ENCODE data around the gene FLOT1. TPM values are rescaled to one million over a fixed set of nuclear protein-coding genes. Genes with fewer than 3 reads are reported as not detected.

The FLOT1 gene
- total and polyA plus RNA-seq, 2 of the 13 experiments (the other 11 are each of a cell fraction or from before 2014, with no cell fraction given), result 82.3 to 130 TPM

- TF ChIP-seq DMTF1 (CRISPR knock-in tag; IDR thresholded peaks at IDR 0.05) (no peak), ZNF646 (CRISPR knock-in tag; IDR thresholded peaks at IDR 0.05) (no peak), PBX3 (CRISPR knock-in tag; IDR thresholded peaks at IDR 0.05; ENCODE audit: borderline replicate concordance) (no peak), ATM (IDR thresholded peaks at IDR 0.05; ENCODE audit: borderline replicate concordance) (no peak), ZNF260 (CRISPR knock-in tag; IDR thresholded peaks at IDR 0.05; ENCODE audit: borderline replicate concordance, low read depth) (no peak), RBM39 (IDR thresholded peaks at IDR 0.05; ENCODE audit: low read depth, low read length, poor library complexity, severe bottlenecking) (peak; percentile 87), MED1 (CRISPR knock-in tag; IDR thresholded peaks at IDR 0.05) (peak; percentile 72), MXI1 (IDR thresholded peaks at IDR 0.05; ENCODE audit: borderline replicate concordance, low read depth, low read length) (peak; percentile 70; the same call in 1 of the 3 replicates), HNF4G (IDR thresholded peaks at IDR 0.05; ENCODE audit: borderline replicate concordance, low read depth, low read length) (peak; percentile 62), HNF4G (CRISPR knock-in tag; IDR thresholded peaks at IDR 0.05; ENCODE audit: borderline replicate concordance, low read depth) (0 out of 2 replicates have a peak, but pooled peaks have one; percentile 12), HIVEP1 (CRISPR knock-in tag; IDR thresholded peaks at IDR 0.05) (peak; percentile 88; the same call in 1 of the 2 replicates), ZNF34 (CRISPR knock-in tag; IDR thresholded peaks at IDR 0.05; ENCODE audit: borderline replicate concordance) (peak; percentile 77; the same call in 1 of the 2 replicates), ZNF335 (CRISPR knock-in tag; IDR thresholded peaks at IDR 0.05) (no peak), ZNF224 (CRISPR knock-in tag; IDR thresholded peaks at IDR 0.05) (no peak)
- TF ChIP-seq, protein P1, sequence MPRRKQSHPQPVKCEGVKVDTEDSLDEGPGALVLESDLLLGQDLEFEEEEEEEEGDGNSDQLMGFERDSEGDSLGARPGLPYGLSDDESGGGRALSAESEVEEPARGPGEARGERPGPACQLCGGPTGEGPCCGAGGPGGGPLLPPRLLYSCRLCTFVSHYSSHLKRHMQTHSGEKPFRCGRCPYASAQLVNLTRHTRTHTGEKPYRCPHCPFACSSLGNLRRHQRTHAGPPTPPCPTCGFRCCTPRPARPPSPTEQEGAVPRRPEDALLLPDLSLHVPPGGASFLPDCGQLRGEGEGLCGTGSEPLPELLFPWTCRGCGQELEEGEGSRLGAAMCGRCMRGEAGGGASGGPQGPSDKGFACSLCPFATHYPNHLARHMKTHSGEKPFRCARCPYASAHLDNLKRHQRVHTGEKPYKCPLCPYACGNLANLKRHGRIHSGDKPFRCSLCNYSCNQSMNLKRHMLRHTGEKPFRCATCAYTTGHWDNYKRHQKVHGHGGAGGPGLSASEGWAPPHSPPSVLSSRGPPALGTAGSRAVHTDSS (CRISPR knock-in tag; conservative IDR thresholded peaks at IDR 0.05), result no peak
- TF ChIP-seq, protein P2, sequence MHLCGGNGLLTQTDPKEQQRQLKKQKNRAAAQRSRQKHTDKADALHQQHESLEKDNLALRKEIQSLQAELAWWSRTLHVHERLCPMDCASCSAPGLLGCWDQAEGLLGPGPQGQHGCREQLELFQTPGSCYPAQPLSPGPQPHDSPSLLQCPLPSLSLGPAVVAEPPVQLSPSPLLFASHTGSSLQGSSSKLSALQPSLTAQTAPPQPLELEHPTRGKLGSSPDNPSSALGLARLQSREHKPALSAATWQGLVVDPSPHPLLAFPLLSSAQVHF (CRISPR knock-in tag; IDR thresholded peaks at IDR 0.05), result no peak
Observed at GRCh38 chr6:30678964-30679726, 63.3 kb downstream of the FLOT1 start (continued).
